Measurements from ENCODE around the gene RRAGA.

Gene RRAGA

GRCh38 chr9:19026375-19026774, 22.9 kb upstream of the RRAGA start:
- no peak for TF ChIP-seq POLR2AphosphoS5 (IDR thresholded peaks at IDR 0.05; ENCODE audit: low read depth)
- TF ChIP-seq GABPA (IDR thresholded peaks at IDR 0.05; ENCODE audit: low read depth): no peak
- TF ChIP-seq REST (IDR thresholded peaks at IDR 0.05; ENCODE audit: insufficient replicate concordance, low read depth): no peak
- no peak for TF ChIP-seq SPI1 (IDR thresholded peaks at IDR 0.05; ENCODE audit: borderline replicate concordance, low read depth)
- no peak for TF ChIP-seq CTCF (IDR thresholded peaks at IDR 0.05; ENCODE audit: insufficient read depth, low read length)
- Histone ChIP-seq H3K27me3 (ENCODE audit: insufficient read depth, poor library complexity, severe bottlenecking) (no peaks in the 10 kb centered on the region), H3K27ac (replicated peaks) (no peak overlapping the region), H3K4me3 (replicated peaks; ENCODE audit: insufficient read depth, low read length) (no peak overlapping the region)
- DNase-seq (ENCODE audit: low read depth in 1 of 2, low spot score in 1 of 2): no peak

- TF ChIP-seq SPI1 (IDR thresholded peaks at IDR 0.05; ENCODE audit: borderline replicate concordance, low read depth) (no peak), GABPA (IDR thresholded peaks at IDR 0.05; ENCODE audit: low read depth) (no peak), REST (IDR thresholded peaks at IDR 0.05; ENCODE audit: insufficient replicate concordance, low read depth) (no peak), POLR2AphosphoS5 (IDR thresholded peaks at IDR 0.05; ENCODE audit: low read depth) (no peak), CTCF (IDR thresholded peaks at IDR 0.05; ENCODE audit: insufficient read depth, low read length) (no peak)
- no peak overlapping the region for H3K27ac ChIP-seq (replicated peaks)
- H3K4me3 ChIP-seq (replicated peaks; ENCODE audit: insufficient read depth, low read length): no peak overlapping the region
- DNase-seq (ENCODE audit: low read depth in 1 of 2, low spot score in 1 of 2): no peak
- H3K27me3 ChIP-seq (ENCODE audit: insufficient read depth, poor library complexity, severe bottlenecking): no peaks in the 10 kb centered on the region
Measured at GRCh38 chr9:19027825-19028224, 21.4 kb upstream of the RRAGA start.

- H3K27me3 ChIP-seq (ENCODE audit: insufficient read depth, poor library complexity, severe bottlenecking): no peaks in the 10 kb centered on the region
- no peak overlapping the region for H3K27ac ChIP-seq (replicated peaks)
- no peak for TF ChIP-seq REST (IDR thresholded peaks at IDR 0.05; ENCODE audit: insufficient replicate concordance, low read depth)
- TF ChIP-seq CTCF (IDR thresholded peaks at IDR 0.05; ENCODE audit: insufficient read depth, low read length): peak; percentile 10
- no peak overlapping the region for H3K4me3 ChIP-seq (replicated peaks; ENCODE audit: insufficient read depth, low read length)
- DNase-seq (ENCODE audit: low read depth in 1 of 2, low spot score in 1 of 2): peak in 1 of 2 experiments; percentile 9
Measured at GRCh38 chr9:19028835-19029451, 20.3 kb upstream of the RRAGA start.
